ENCODE data around the gene MYOM1.
"Not testable (repeated sequence)": the region's sequence is repeated elsewhere in the genome, so short reads cannot be mapped to it uniquely, and the experiment has no call there.

MYOM1 gene

GRCh38 chr18:3066341-3067110 lies 153.2 kb downstream of the MYOM1 start:
- no peaks in the 10 kb centered on the region for H3K79me2 ChIP-seq (ENCODE audit: low read length)
- no peaks in the 10 kb centered on the region for H3K36me3 ChIP-seq (replicated peaks; ENCODE audit: insufficient read depth, low read length)
- peaks cover 15% of the 10 kb centered on the region for H3K4me1 ChIP-seq (ENCODE audit: low read length)
- no peaks in the 10 kb centered on the region for H3K9me3 ChIP-seq (replicated peaks; ENCODE audit: insufficient read depth, low read length)
- no peaks in the 10 kb centered on the region for H3K9me2 ChIP-seq (replicated peaks; ENCODE audit: insufficient read depth, low read length)
- no peak overlapping the region for H2AFZ ChIP-seq (ENCODE audit: low read length)
- H4K20me1 ChIP-seq (ENCODE audit: insufficient read depth, low read length), result 0 out of 2 replicates have a peak, but pooled peaks cover 3% of the 10 kb centered on the region
- no peak overlapping the region for H3K9ac ChIP-seq (ENCODE audit: low read length)
- H3K4me2 ChIP-seq (ENCODE audit: low read depth, low read length), result no peak overlapping the region
- peaks cover 32% of the 10 kb centered on the region for H3K27me3 ChIP-seq (replicated peaks; ENCODE audit: insufficient read depth, low read length)
- TF ChIP-seq EZH2phosphoT487 (IDR thresholded peaks at IDR 0.05; ENCODE audit: low read length) (no peak), CTCF (IDR thresholded peaks at IDR 0.05; ENCODE audit: low read length) (no peak), EZH2 (optimal IDR thresholded peaks at IDR 0.05; ENCODE audit: low read depth, low read length) (no peak)
- H3K27ac ChIP-seq (ENCODE audit: low read length), result no peak overlapping the region
- H3K4me3 ChIP-seq (ENCODE audit: low read length), result no peak overlapping the region
- H3F3A ChIP-seq (ENCODE audit: insufficient read depth, low read length), result peaks cover 7% of the 10 kb centered on the region
- DNase-seq, result no peak

- not testable (repeated sequence) for H3K27ac ChIP-seq (ENCODE audit: low read length); H4K20me1 ChIP-seq (ENCODE audit: insufficient read depth, low read length); H3K9me2 ChIP-seq (replicated peaks; ENCODE audit: insufficient read depth, low read length); H3K9ac ChIP-seq (ENCODE audit: low read length); H3K9me3 ChIP-seq (replicated peaks; ENCODE audit: insufficient read depth, low read length); H3K4me2 ChIP-seq (ENCODE audit: low read depth, low read length); H3K36me3 ChIP-seq (replicated peaks; ENCODE audit: insufficient read depth, low read length); H3K79me2 ChIP-seq (ENCODE audit: low read length); H2AFZ ChIP-seq (ENCODE audit: low read length); DNase-seq; H3K4me3 ChIP-seq (ENCODE audit: low read length)
- Histone ChIP-seq H3K27me3 (replicated peaks; ENCODE audit: insufficient read depth, low read length) (peaks cover 32% of the 10 kb centered on the region), H3K4me1 (ENCODE audit: low read length) (peaks cover 23% of the 10 kb centered on the region), H3F3A (ENCODE audit: insufficient read depth, low read length) (peaks cover 10% of the 10 kb centered on the region)
Observed at GRCh38 chr18:3063766-3064165, 156.0 kb downstream of the MYOM1 start.

GRCh38 chr18:3062798-3063680 lies 156.7 kb downstream of the MYOM1 start:
- Histone ChIP-seq H3K4me2 (ENCODE audit: low read depth, low read length) (no peak overlapping the region), H3K4me3 (ENCODE audit: low read length) (no peak overlapping the region), H3K27ac (ENCODE audit: low read length) (no peak overlapping the region), H2AFZ (ENCODE audit: low read length) (no peak overlapping the region), H3K9me2 (replicated peaks; ENCODE audit: insufficient read depth, low read length) (no peaks in the 10 kb centered on the region), H3K79me2 (ENCODE audit: low read length) (no peaks in the 10 kb centered on the region), H3K9ac (ENCODE audit: low read length) (no peak overlapping the region), H3K9me3 (replicated peaks; ENCODE audit: insufficient read depth, low read length) (no peaks in the 10 kb centered on the region), H3K27me3 (replicated peaks; ENCODE audit: insufficient read depth, low read length) (peaks cover 32% of the 10 kb centered on the region), H3K36me3 (replicated peaks; ENCODE audit: insufficient read depth, low read length) (no peaks in the 10 kb centered on the region), H4K20me1 (ENCODE audit: insufficient read depth, low read length) (0 out of 2 replicates have a peak, but pooled peaks cover 3% of the 10 kb centered on the region), H3K4me1 (ENCODE audit: low read length) (peaks cover 23% of the 10 kb centered on the region), H3F3A (ENCODE audit: insufficient read depth, low read length) (peaks cover 10% of the 10 kb centered on the region)
- TF ChIP-seq CTCF (IDR thresholded peaks at IDR 0.05; ENCODE audit: low read length) (peak; percentile 84), EZH2 (optimal IDR thresholded peaks at IDR 0.05; ENCODE audit: low read depth, low read length) (no peak)
- DNase-seq, result peak; percentile 74

Data from MM.1S (cell line).